GM19239 (cell line): ENCODE results near the gene RARRES1.

Source experiments
- DNase-seq: peaks from one replicate; pipeline ENCODE4 v3.0.0; 2011; ENCODE audit warnings: low spot score; ENCODE audit not compliant: insufficient read length
- FAIRE-seq: peaks from 2 replicates; lab custom pipeline; 2011; peaks lifted over from hg19 to GRCh38; lab: Jason Lieb, UNC

The RARRES1 gene

DNA sequence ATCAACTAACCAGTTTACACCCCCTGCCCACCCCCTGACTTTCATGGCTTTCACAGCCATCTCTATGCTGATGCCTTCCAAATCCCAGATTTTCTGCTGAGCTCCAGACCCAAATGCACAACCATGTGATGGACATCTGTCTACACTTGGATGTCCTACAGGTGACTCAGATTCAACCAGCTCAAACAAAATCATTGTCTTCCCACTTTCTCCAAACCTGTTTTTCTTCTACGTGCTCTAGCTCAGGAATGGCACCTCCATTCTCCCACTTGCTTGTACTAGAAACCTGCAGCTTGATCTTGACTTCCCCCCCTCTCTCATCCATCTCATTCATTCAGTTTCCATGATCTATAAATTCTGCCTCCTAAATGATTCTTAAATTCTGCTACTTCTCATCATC, 34.1 kb upstream of the RARRES1 start:
- FAIRE-seq (no peak), DNase-seq (no peak)

DNA sequence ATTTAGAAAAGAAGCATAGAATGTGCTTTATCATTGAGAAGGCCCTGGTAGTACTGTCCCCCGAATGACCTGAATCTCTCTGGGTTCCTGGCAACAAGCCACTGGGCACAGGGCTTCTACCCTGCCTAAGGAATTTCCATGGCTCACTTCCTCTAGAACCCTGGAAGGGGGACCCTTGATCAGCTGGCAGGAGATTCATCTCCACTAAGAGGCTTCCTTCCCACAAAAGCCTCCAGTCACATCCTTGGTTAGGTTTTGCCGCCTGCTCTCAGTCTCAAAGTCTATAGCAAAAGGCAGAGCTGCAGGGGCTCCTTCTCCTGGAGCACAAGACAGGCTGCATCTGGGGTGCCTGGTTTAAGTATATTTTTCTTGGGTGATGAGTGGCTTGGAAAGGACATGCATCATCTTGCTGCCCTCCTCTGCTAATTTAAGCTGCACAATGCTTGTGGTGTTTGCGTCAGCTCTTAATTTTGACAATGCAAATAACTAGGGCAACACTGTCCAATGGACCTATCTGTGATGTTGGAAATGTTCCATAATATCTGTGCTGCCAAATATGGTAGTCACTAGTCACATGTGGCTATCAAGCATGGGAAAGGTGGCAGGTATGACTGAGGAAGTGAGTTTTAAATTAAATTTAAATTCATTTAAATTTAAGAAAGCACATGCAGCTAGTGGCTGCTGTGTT, 33.4 kb upstream of the RARRES1 start:
- DNase-seq (no peak), FAIRE-seq (no peak)

DNA sequence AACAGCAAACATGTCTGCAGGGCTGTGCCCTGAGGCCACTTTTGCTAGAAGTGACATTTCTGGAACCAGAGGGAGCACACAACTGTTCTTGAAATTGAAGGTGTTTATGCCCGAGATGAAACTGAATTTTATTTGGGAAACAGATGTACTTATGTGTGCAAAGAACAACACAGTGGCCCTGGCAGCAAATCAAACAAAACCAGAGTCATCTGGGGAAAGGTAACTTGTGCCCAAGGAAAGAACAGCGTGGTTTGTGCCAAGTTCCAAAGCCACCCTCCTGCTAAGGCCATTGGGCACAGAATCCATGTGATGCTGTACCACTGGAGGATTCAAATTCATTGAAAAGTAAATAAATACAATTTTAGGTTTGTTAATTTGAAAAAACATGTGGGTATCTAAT, 31.2 kb upstream of the RARRES1 start:
- no peak for FAIRE-seq
- no peak for DNase-seq

DNA sequence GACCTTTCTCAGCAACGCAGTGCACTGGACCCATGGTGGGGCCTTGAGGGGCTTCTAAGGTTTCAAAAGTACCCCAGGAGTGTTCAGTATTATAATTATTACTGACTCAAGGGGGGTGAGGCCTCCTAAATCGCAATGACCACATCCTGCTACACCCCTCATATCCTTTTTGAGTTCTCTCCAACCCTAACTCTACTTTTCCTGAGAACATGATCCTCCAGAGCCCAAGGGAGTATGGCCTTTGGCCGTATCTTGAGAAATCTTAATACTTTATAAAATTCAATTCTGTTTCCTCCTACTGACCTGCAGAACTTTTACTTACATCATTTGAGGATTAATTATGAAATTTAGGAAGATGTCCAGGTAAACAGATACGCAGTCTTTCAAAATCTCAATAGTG, 30.4 kb upstream of the RARRES1 start:
- DNase-seq, result no peak
- no peak for FAIRE-seq

DNA sequence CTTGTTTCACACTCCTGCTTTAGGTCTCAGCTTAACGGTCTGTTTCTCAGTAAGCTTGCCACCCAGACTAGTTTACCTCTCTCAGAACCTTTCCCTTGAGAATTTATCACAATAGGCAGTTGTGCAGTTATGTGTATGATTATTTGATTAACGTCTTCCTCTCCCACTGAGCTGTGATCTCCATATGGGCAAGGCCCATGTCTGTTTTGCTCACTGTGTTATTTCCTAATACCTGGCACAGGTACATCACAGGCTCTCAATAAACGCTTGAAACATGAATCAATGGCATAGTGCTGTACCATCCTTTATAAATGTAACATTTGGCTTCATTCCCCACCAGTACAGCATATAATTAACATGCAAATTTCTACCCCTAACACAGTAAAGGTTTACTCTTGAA, 29.1 kb upstream of the RARRES1 start:
- no peak for FAIRE-seq
- DNase-seq, result no peak

DNA sequence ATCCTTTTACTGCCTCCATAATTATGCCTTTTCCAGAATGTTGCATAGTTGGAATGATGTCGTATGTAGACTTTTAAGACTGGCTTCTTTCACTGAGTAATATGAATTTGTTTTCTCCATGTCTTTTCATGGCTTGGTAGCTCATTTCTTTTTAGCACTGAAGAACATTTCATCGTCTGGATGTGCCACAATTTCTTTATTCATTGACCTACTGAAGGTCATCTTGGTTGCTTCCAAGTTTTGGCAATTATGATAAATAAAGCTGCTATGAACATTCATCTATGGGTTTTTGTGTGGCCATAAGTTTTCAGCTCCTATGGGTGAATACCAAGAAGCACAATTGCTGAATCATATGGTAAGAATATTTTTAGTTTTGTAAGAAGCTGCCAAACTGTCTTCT, 23.2 kb upstream of the RARRES1 start:
- DNase-seq, result no peak
- FAIRE-seq, result no peak

DNA sequence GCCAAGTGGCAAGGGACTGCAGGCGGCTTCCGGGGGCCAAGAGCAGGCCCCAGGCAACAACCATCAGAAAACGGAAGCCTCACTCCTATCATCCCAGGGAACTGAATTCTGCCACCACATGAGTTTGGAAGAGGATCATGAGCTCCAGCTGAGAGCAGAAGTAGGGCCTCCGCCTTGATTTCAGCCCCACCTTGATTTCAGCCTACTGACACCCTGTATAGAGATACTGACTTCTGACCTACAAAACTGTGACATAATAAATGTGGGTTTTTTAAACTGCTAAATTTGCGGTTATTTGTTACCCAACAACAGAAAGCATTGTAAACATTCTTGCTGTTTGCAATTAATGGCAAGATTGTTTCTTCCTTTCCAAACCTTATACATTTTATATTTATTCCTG, 21.6 kb upstream of the RARRES1 start:
- DNase-seq (no peak), FAIRE-seq (no peak)

DNA sequence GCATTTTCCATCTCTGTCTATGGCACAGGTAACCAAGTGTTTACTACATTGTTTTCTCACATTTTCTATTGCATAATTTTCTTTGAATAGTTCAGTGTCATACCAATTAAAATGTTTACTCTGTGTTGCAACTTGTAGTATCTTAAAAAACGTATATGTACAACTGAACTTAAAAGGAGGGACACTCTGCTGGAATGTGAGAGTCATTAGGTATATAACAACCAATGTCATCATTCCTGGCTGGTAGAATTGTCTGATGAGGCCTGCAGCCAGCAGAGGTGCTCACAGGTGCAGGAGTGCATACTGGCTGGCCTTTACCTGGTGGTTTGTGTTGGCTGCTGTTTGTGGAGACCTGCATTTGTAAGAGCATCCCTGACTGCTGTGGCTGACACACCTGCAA, 19.1 kb upstream of the RARRES1 start:
- FAIRE-seq, result no peak

DNA sequence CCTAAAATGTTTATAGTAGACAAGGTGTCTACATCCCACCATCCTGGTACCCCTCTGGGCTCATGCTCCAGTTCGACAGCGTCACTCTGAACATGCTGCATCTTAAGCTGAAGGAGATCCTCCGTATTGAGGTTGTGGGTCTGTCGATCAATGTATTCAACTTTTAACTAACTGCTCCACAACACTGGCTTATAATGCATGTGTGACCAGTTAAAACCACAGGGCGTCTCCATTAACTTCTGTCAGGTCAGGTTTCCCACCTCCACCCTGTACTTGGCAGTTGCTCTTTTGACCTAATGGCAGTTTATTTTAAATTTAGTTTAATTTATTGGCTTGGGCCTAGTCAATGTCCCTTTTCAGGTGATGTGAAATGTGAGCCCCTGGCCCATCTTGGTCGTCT, 17.8 kb upstream of the RARRES1 start:
- FAIRE-seq, result no peak

More for the DNA sequence above, 19.1 kb upstream of the RARRES1 start:
- no peak for DNase-seq

DNA sequence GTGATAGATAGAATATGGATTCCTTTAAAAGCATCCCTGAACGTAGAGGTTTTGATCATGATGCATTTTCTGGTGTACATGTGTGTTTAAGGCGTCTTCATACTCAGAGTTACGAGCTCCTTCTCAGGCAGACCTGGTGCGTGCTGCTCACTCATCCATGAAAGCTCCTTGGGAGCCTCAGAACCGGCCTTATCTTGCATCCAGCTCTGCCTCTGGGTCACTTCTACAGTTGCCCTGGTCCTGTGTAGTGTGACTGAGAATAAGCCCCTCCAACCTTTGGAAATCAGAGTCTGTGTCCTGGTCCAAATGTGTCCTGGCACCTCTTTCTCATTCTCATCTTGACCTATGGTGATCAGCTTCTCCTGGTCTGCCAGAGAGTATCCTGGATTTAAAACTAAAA, 17.3 kb upstream of the RARRES1 start:
- FAIRE-seq (no peak), DNase-seq (no peak)

More for the DNA sequence above, 17.8 kb upstream of the RARRES1 start:
- no peak for DNase-seq

DNA sequence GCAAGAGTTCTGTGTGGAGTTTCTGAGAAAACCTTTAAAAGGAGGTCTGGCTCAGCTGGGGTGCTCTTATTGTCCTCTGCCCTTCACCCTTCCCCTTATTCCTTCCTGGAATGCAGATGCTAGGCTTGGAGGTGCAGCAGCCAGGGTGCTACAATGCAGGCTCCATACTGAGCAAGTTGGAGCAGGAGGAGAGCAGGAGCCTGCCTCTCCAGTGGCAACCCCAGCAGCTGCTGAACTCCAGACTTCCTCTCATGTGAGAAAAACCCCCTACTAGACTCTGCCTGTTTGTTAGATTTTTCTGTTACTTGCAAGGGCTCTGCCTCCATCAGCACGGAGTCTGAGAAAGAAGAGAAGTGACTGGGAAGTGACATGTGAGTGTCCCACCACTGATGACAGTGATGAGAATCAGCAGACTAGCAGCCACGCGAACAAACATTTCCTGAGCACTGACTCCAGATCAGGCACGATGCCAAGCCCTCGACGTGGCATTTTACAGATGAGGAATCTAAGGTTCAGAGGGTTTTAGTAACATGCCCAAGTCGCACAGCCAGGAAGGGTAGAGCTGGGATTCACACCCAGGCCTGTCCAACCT, 16.1 kb upstream of the RARRES1 start:
- FAIRE-seq, result no peak
- DNase-seq, result no peak

DNA sequence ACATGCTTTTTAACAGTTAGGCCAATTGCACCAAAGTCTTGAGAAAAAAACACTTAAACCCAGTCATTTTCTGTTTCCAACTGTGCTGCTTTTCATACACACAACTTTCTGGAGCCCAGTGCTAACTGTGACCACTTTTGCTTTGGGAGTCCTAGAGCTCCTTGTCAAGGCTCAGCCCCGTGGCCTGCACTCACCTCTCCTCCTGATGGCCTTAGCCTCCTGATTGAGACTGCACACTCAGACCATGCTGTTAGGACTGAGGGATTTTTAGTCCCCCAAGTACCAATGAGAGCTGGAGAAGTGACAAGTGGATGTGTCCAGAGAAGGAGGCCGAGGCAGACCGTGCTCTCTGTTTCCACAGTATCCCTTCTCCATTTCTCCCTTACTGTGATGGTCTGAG, 15.2 kb upstream of the RARRES1 start:
- FAIRE-seq (no peak), DNase-seq (no peak)

DNA sequence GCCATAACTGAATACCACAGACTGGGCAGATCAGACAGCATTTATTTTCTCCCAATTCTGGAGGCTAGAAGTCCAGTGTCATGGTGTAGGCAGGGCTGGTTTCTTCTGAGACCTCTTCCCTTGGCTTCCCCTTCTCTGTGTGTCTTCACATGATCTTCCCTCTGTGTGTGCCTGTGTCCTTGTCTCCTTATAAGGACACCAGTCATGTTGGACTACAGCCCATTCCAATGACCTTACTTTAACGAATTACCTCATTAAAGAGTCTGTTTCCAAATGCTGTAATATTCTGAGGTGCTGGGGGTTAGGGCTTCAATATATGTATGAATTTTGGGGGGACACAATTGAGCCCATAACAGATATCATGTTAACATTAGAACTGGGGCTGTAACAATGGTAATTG, 13.3 kb upstream of the RARRES1 start:
- DNase-seq (no peak), FAIRE-seq (no peak)

DNA sequence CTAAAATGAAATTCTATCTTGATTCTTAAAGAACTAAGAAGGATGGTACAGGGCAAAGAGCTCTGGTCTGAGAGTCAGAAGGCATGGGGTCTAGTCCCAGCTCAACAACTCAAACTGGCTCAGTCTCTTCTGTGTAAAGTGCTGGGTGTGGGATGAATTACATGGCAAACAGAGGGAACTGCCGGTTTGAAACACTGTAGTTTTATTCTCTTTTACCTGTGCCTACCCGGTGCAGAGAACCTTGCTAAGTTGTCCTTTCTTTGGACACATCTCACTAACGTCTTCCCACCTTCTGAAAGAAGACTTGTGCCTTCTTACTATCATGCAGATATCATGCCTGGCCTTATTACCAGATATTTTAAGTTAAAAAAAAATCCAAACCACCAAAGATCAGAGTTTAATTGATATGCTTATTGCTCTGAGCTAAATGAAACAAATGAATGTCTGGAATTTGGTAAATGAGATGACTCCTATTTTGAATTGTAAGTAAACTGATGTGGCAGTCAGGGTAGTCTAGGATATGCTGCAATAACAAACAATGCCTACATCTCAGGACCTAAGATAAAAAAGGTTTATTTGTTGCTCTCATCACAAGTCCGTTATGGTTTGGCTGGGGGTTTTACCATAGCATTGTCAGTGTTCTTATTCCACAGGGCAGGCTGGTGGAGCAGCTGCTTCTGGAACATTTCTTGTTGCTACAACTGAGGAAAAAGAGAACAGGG, 12.5 kb upstream of the RARRES1 start:
- DNase-seq (no peak), FAIRE-seq (no peak)

DNA sequence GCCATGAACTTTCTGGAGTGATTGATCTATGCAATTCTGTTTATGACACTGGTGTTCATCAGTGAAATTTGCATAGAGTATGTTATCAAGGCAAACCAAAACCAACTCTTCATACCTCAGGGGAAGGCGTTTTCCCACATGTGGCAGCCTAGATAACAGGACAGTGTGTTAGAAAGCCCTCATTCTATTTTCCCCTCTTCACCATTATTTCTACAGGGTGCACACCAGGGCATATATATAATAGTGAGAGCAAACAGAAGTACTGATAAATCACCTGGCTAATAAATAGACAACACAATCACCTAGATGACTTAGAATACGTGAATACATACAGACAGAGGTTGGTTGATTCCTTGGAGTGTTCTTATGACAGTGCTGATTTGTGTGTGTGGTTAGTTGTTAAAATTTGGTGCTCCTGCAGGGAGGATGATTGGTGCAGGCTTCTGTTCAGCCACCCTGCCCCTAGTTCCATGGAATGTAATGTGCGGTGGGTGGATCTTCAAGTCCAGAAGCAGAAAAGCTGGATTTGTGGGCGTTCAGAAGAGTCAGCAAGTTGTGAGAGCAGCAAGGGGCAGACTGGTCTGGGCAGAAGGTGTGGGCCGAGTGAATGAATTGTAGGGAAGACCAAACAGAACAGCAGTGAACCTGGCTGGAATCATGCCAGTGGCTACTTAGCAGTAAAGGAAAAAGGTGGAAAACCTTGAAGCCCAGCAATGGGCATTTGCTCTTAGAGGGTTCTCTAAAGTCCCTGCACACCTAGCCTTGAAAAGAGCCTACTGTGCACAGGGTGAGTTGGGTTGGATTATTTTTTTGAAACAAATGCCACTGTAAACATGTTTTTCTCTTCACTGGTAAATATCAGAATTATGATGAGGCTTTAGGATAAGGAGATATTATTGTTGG, 11.7 kb upstream of the RARRES1 start:
- FAIRE-seq (no peak), DNase-seq (no peak)

DNA sequence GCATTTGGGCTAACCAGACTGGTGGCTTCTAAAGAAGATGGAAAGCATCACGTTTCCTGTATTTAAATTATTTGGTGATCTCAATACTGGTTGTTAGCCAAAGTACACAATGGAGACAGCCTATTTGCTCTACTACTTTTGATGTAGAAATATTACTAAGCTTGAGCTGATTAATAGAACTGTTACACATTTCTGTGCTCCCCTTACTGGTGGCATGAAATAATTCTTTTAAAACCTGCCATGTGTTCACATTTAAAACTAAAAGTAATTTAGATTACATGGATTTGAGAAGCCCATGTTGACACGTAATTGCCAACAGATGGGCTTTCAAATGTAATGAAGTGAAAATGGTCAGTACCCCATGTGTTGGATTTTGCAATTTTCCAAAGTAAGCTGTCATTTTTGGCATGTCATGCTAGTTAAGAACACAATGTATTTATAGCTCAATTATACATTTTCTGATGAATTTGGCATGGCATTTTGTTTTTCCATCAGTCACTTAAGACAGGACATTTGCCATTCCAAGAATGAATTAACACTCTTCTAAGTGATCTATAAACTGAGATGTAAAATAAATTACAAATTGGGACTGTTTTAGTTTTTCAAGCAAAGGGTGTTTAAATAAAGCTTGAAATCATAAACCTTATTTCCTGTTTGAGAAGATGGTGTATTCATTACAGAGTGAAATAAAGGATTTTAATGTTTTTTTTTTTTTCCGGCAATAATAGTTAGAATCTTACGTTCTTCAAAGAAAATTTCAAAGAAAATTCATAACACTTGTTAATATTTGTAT, 10.8 kb upstream of the RARRES1 start:
- DNase-seq (no peak), FAIRE-seq (no peak)

DNA sequence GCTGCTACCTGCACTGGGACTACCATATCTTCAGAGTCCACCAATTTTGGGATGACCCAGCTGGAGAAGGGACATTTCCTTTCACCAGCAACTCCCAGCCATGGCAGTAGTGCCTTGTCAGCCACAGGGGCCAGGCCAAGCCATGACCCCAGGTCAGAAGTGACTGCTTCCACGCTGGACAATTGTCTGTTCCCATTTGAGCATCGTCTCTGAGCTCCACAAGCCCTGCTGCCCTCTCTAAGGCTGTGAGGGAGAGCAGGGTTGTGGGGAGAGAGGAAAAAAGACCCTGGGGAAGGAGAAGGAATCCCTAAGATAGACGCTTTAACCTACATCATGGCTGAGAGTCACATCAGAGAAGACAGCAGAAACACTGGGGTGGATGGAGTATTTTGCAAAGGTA, 7.4 kb upstream of the RARRES1 start:
- FAIRE-seq (no peak), DNase-seq (no peak)

DNA sequence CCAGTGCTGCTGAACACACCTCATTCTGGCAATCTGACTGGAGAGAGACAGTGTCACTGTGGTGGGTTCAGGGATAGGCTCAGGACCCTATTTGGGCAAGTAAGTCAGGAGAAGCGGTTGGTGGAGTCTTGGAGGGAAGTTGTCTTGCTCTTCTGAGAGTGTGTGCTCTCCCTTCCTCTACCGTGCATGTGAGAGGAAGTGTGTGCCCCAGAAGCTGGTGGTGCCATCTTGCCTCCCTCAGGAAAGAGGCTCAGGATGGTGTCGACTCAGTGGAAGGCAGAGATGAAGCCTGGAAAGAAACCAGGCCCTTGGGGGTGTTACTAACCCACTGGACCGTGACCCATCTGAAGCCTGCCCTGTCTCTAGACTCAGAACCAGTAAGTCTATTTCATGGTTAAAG, 6.8 kb upstream of the RARRES1 start:
- DNase-seq (no peak), FAIRE-seq (no peak)

DNA sequence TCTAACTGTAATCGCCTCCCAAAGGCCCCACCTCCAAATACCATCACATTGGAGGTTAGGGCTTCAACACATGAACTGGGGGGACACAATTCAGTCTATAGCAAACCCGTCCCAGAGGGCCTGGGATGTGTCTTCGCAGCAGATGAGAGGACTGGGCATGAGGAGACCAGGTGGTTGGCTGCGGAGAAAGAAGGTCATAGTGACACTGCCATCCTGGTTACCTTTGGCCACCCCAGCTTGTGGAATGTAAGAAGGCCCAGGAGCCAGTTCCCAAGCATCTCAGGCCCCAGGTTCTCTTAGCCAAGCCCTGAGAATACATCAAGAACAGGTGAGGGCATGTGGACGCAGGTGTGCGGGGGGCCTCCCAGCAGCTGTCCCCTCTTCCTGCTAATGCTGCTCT, 6.4 kb upstream of the RARRES1 start:
- FAIRE-seq (no peak), DNase-seq (no peak)
